GM18511 (cell line): ENCODE data around the gene PLEKHO1.

Experiments used
- ATAC-seq: cut with Tn5 transposase; IDR thresholded peaks from one replicate; pipeline ENCODE4 v1.9.1; 2021; ENCODE audit warnings: mild to moderate bottlenecking, moderate library complexity; ENCODE audit not compliant: unreplicated experiment

Gene PLEKHO1

GRCh38 chr1:150148837-150149270 is 862 bp upstream of the PLEKHO1 start:
- no peak for ATAC-seq

- no peak for ATAC-seq
Measured at GRCh38 chr1:150150133-150151021, 661 bp downstream of the PLEKHO1 start.

- ATAC-seq: no peak
Measured at GRCh38 chr1:150151291-150152181, 1.8 kb downstream of the PLEKHO1 start.

GRCh38 chr1:150152182-150152536 is 2.4 kb downstream of the PLEKHO1 start:
- ATAC-seq: no peak

GRCh38 chr1:150152772-150153456 is 3.2 kb downstream of the PLEKHO1 start:
- no peak for ATAC-seq

GRCh38 chr1:150154143-150154542 is 4.4 kb downstream of the PLEKHO1 start:
- ATAC-seq: no peak

- ATAC-seq: no peak
Measured at GRCh38 chr1:150155413-150156071, 5.8 kb downstream of the PLEKHO1 start.

- no peak for ATAC-seq
Measured at GRCh38 chr1:150156868-150157603, 7.3 kb downstream of the PLEKHO1 start.

- no peak for ATAC-seq
Measured at GRCh38 chr1:150159550-150159949, 9.8 kb downstream of the PLEKHO1 start.

- ATAC-seq: no peak
Measured at GRCh38 chr1:150160964-150161621, 11.4 kb downstream of the PLEKHO1 start.

- ATAC-seq: no peak
Measured at GRCh38 chr1:150161747-150162581, 12.2 kb downstream of the PLEKHO1 start.

- ATAC-seq: no peak
Measured at GRCh38 chr1:150162582-150162861, 12.8 kb downstream of the PLEKHO1 start.

- peak; percentile 42 for ATAC-seq
Measured at GRCh38 chr1:150162862-150163706, 13.4 kb downstream of the PLEKHO1 start.

GRCh38 chr1:150164224-150164623 is 14.5 kb downstream of the PLEKHO1 start:
- ATAC-seq: no peak

GRCh38 chr1:150164779-150165178 is 15.1 kb downstream of the PLEKHO1 start:
- no peak for ATAC-seq

GRCh38 chr1:150165622-150166612 is 16.2 kb downstream of the PLEKHO1 start:
- no peak for ATAC-seq
